NCI-H524 (cell line): Measurements from ENCODE around the gene UGT2A3.

ENCODE experiments used
- DNase-seq, 2 experiments: peaks; one replicate each; lab custom pipeline; 2025; lab: John Stamatoyannopoulos, UW

UGT2A3 gene

GRCh38 chr4:68912807-68913206 lies 38.8 kb downstream of the UGT2A3 start:
- no peak for DNase-seq

GRCh38 chr4:68909385-68909784 lies 42.2 kb downstream of the UGT2A3 start:
- no peak for DNase-seq

- DNase-seq: no peak
These were observed 43.6 kb downstream of the UGT2A3 start for GRCh38 chr4:68907788-68908700.

- DNase-seq: no peak
These were observed 44.4 kb downstream of the UGT2A3 start for GRCh38 chr4:68907245-68907644.

GRCh38 chr4:68906780-68907137 lies 44.8 kb downstream of the UGT2A3 start:
- DNase-seq: no peak

GRCh38 chr4:68905939-68906779 lies 45.4 kb downstream of the UGT2A3 start:
- no peak for DNase-seq

- no peak for DNase-seq
These were observed 46.0 kb downstream of the UGT2A3 start for GRCh38 chr4:68905598-68905938.

- no peak for DNase-seq
These were observed 46.8 kb downstream of the UGT2A3 start for GRCh38 chr4:68904786-68905185.

GRCh38 chr4:68896749-68897148 lies 54.9 kb downstream of the UGT2A3 start:
- DNase-seq: no peak

GRCh38 chr4:68895561-68896198 lies 55.9 kb downstream of the UGT2A3 start:
- DNase-seq: no peak

GRCh38 chr4:68892861-68893260 lies 58.7 kb downstream of the UGT2A3 start:
- DNase-seq: no peak

GRCh38 chr4:68891678-68892077 lies 59.9 kb downstream of the UGT2A3 start:
- no peak for DNase-seq

GRCh38 chr4:68885545-68885944 lies 66.1 kb downstream of the UGT2A3 start:
- no peak for DNase-seq

- DNase-seq: no peak
These were observed 67.7 kb downstream of the UGT2A3 start for GRCh38 chr4:68883870-68884269.
